HEK293 (cell line): ENCODE results near the gene PTP4A2.

Experiments used
- CTCF ChIA-PET: fragments of 350-600 bp; formaldehyde crosslinking; extraction: SDS; loops from one replicate; lab custom pipeline; 2021; ENCODE audit warnings: antibody characterized with exemption; lab: Yijun Ruan, JAX
- POLR2A ChIA-PET: fragments of 300-600 bp; formaldehyde crosslinking; extraction: SDS; loops from one replicate; lab custom pipeline; 2020; ENCODE audit warnings: antibody characterized with exemption, inconsistent platforms; lab: Yijun Ruan, JAX
- H3K27ac ChIP-seq: fragments of 200-500 bp; sonication (Bioruptor generic); 2 replicates; pipeline ENCODE4 v1.5.1; 2014; ENCODE audit warnings: low read depth, low read length, control low read depth, inconsistent platforms; ENCODE audit errors: extremely low read depth
- H3K36me3 ChIP-seq, 2 experiments: fragments of 200-500 bp in 1 of 2; sonication (Bioruptor generic) in 1 of 2; 1 replicate in 1 of 2; 2 replicates in 1 of 2; pipeline ENCODE4 v1.5.1; 2014 to 2017; ENCODE audit warnings: inconsistent platforms in 2 of 2, low read length in 2 of 2; ENCODE audit not compliant: control insufficient read depth in 2 of 2, insufficient read depth in 1 of 2
- H3K4me1 ChIP-seq: fragments of 200-500 bp; sonication (Bioruptor generic); 2 replicates; pipeline ENCODE4 v1.5.1; 2014; ENCODE audit warnings: mild to moderate bottlenecking, low read length, inconsistent platforms; ENCODE audit not compliant: control insufficient read depth, insufficient read depth
- H3K4me3 ChIP-seq: 2 replicates; pipeline ENCODE4 v1.5.1; 2011; ENCODE audit warnings: low read depth, mild to moderate bottlenecking, control low read depth, low read length, moderate library complexity
- H3K9me3 ChIP-seq: fragments of 200-500 bp; sonication (Bioruptor generic); 2 replicates; pipeline ENCODE4 v1.5.1; 2014; ENCODE audit warnings: low read depth, low read length, inconsistent platforms; ENCODE audit not compliant: control insufficient read depth, insufficient read depth
- GLIS1 ChIP-seq: fragments of 450-650 bp; formaldehyde crosslinking; IDR thresholded peaks from 2 replicates; pipeline ENCODE4 v1.5.1; 2016; ENCODE audit warnings: missing biosample characterization, missing genetic modification characterization
- PRDM10 ChIP-seq: fragments of 450-650 bp; formaldehyde crosslinking; IDR thresholded peaks from 2 replicates; pipeline ENCODE4 v1.5.1; 2016; ENCODE audit warnings: missing biosample characterization, missing genetic modification characterization
- SP7 ChIP-seq: fragments of 450-650 bp; formaldehyde crosslinking; IDR thresholded peaks from 2 replicates; pipeline ENCODE4 v1.5.1; 2016; ENCODE audit warnings: missing biosample characterization, missing genetic modification characterization
- ZBTB11 ChIP-seq: fragments of 450-650 bp; formaldehyde crosslinking; conservative IDR thresholded peaks from 2 replicates; pipeline ENCODE4 v1.5.1; 2016; ENCODE audit warnings: low read depth, missing biosample characterization, missing genetic modification characterization
- ZNF146 ChIP-seq: fragments of 450-650 bp; formaldehyde crosslinking; IDR thresholded peaks from 2 replicates; pipeline ENCODE4 v1.5.1; 2016; ENCODE audit warnings: missing biosample characterization, missing genetic modification characterization
- ZNF2 ChIP-seq: fragments of 450-650 bp; formaldehyde crosslinking; IDR thresholded peaks from 2 replicates; pipeline ENCODE4 v1.5.1; 2016; ENCODE audit warnings: missing biosample characterization, missing genetic modification characterization
- ZNF214 ChIP-seq: fragments of 450-650 bp; formaldehyde crosslinking; IDR thresholded peaks from 2 replicates; pipeline ENCODE4 v1.5.1; 2017; ENCODE audit warnings: missing biosample characterization, mild to moderate bottlenecking, missing genetic modification characterization, borderline replicate concordance
- ZNF341 ChIP-seq: fragments of 450-650 bp; formaldehyde crosslinking; IDR thresholded peaks from 2 replicates; pipeline ENCODE4; 2016; ENCODE audit warnings: low read depth, missing biosample characterization, missing genetic modification characterization
- ZNF426 ChIP-seq: fragments of 450-650 bp; formaldehyde crosslinking; IDR thresholded peaks from 2 replicates; pipeline ENCODE4 v1.5.1; 2017; ENCODE audit warnings: missing biosample characterization, missing genetic modification characterization, mild to moderate bottlenecking, inconsistent platforms, moderate library complexity
- ZNF558 ChIP-seq: fragments of 450-650 bp; formaldehyde crosslinking; IDR thresholded peaks from 2 replicates; pipeline ENCODE4 v1.5.1; 2016; ENCODE audit warnings: missing biosample characterization, missing genetic modification characterization
- ZNF610 ChIP-seq: fragments of 450-650 bp; formaldehyde crosslinking; IDR thresholded peaks from 2 replicates; pipeline ENCODE4 v1.5.1; 2016; ENCODE audit warnings: missing biosample characterization, missing genetic modification characterization, borderline replicate concordance
- ZNF843 ChIP-seq: fragments of 450-650 bp; formaldehyde crosslinking; IDR thresholded peaks from 2 replicates; pipeline ENCODE4 v1.5.1; 2016; ENCODE audit warnings: missing biosample characterization, missing genetic modification characterization
- ZSCAN18 ChIP-seq: fragments of 450-650 bp; formaldehyde crosslinking; IDR thresholded peaks from 2 replicates; pipeline ENCODE4 v1.5.1; 2016; ENCODE audit warnings: missing biosample characterization, missing genetic modification characterization
- ZSCAN30 ChIP-seq: fragments of 450-650 bp; IDR thresholded peaks from 2 replicates; pipeline ENCODE4 v1.5.1; 2018; ENCODE audit warnings: missing biosample characterization, mild to moderate bottlenecking, missing genetic modification characterization, moderate library complexity
- TF ChIP-seq, protein P1 (sequence below): fragments of 450-650 bp; formaldehyde crosslinking; IDR thresholded peaks from 2 replicates; pipeline ENCODE4 v1.5.1; 2016; ENCODE audit warnings: missing biosample characterization, missing genetic modification characterization
- TF ChIP-seq, protein P2 (sequence below): fragments of 450-650 bp; formaldehyde crosslinking; IDR thresholded peaks from 2 replicates; pipeline ENCODE4 v1.5.1; 2016; ENCODE audit warnings: missing biosample characterization, missing genetic modification characterization

PTP4A2 gene

DNA sequence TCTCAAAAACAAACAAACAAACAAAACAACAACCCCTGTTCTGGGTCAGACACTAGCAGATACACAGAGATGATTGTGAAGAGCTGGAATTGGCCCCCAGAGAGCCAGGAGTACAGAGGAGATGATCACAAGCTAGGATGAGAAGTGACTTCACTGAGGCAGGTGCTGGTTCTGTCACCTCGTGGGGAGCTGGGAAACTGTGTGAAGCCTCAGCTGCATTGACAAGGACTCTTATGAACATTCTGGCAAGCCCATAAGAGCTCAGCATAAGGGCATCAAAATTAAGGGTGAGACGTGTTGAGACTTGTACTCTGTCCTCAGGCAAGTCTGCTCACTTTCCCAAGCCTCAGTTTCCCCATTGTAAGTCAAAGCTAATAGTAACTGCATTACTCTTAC lies 14.7 kb upstream of the PTP4A2 start:
- H3K4me3 ChIP-seq, result no peak overlapping the region
- CTCF ChIA-PET, result interaction anchor here (0.7 to 7.4 kb wide), 5 partner anchors 11 to 164 kb away, joined by 3 to 74 read pairs (median 7); partner anchors contain the start of genes PTP4A2 and SPOCD1
- TF ChIP-seq ZSCAN18 (tag by site-specific recombination), result no peak
- TF ChIP-seq ZNF610, result no peak
- TF ChIP-seq ZNF843 (tag by site-specific recombination), result no peak
- TF ChIP-seq ZBTB11 (tag by site-specific recombination), result no peak
- no peak for TF ChIP-seq ZNF558 (tag by site-specific recombination)
- TF ChIP-seq ZNF146 (tag by site-specific recombination), result no peak
- TF ChIP-seq, protein P1, sequence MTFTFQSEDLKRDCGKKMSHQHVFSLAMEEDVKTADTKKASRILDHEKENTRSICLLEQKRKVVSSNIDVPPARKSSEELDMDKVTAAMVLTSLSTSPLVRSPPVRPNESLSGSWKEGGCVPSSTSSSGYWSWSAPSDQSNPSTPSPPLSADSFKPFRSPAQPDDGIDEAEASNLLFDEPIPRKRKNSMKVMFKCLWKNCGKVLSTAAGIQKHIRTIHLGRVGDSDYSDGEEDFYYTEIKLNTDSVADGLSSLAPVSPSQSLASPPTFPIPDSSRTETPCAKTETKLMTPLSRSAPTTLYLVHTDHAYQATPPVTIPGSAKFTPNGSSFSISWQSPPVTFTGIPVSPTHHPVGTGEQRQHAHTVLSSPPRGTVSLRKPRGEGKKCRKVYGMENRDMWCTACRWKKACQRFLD, result no peak
- TF ChIP-seq SP7 (tag by site-specific recombination), result no peak
- no peak for TF ChIP-seq PRDM10 (tag by site-specific recombination)
- TF ChIP-seq ZNF341 (tag by site-specific recombination), result no peak
- TF ChIP-seq, protein P2, sequence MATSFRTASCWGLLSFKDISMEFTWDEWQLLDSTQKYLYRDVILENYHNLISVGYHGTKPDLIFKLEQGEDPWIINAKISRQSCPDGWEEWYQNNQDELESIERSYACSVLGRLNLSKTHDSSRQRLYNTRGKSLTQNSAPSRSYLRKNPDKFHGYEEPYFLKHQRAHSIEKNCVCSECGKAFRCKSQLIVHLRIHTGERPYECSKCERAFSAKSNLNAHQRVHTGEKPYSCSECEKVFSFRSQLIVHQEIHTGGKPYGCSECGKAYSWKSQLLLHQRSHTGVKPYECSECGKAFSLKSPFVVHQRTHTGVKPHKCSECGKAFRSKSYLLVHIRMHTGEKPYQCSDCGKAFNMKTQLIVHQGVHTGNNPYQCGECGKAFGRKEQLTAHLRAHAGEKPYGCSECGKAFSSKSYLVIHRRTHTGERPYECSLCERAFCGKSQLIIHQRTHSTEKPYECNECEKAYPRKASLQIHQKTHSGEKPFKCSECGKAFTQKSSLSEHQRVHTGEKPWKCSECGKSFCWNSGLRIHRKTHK (tag by site-specific recombination), result no peak
- TF ChIP-seq ZNF2 (tag by site-specific recombination), result no peak
- no peak for TF ChIP-seq ZNF214 (tag by site-specific recombination)
- TF ChIP-seq ZNF426, result no peak
- no peak for TF ChIP-seq GLIS1 (tag by site-specific recombination)
- TF ChIP-seq ZSCAN30 (tag by site-specific recombination), result no peak
- POLR2A ChIA-PET, result interaction anchor here (1.3 to 1.4 kb wide), 2 partner anchors 8 to 14 kb away, joined by 3 to 4 read pairs; partner anchors contain the start of gene PTP4A2
- H3K9me3 ChIP-seq, result no peaks in the 10 kb centered on the region
- H3K4me1 ChIP-seq, result peaks cover 6% of the 10 kb centered on the region; the same call in 1 of the 2 replicates
- no peaks in the 10 kb centered on the region for H3K36me3 ChIP-seq
- no peak overlapping the region for H3K27ac ChIP-seq
